Loucy (cell line): ENCODE data around the gene SCYGR3.

ENCODE experiments used
- CTCF ChIP-seq: fragments of 200-600 bp; sonication (generic); conservative IDR thresholded peaks from 2 replicates; pipeline ENCODE4 v1.5.1; 2014; ENCODE audit warnings: mild to moderate bottlenecking, antibody characterized with exemption, low read length
- EZH2phosphoT487 ChIP-seq: fragments of 200-600 bp; IDR thresholded peaks from 2 replicates; pipeline ENCODE4 v1.6.1; 2018; ENCODE audit warnings: antibody characterized with exemption, mild to moderate bottlenecking, moderate library complexity, borderline replicate concordance

- TF ChIP-seq CTCF, result no peak
- TF ChIP-seq EZH2phosphoT487, result no peak
Measured at GRCh38 chr2:227615181-227615580, 541 bp upstream of the SCYGR3 start.
